NCI-H748 (cell line): ENCODE data around the gene LDLRAD4.

ENCODE experiments used
- DNase-seq: peaks from one replicate; lab custom pipeline; 2025; ENCODE audit not compliant: unreplicated experiment; lab: John Stamatoyannopoulos, UW

The LDLRAD4 gene

GRCh38 chr18:13399511-13399910 is 181.0 kb downstream of the LDLRAD4 start:
- DNase-seq: peak; percentile 21

- DNase-seq: no peak
Observed at GRCh38 chr18:13400636-13401315, 182.2 kb downstream of the LDLRAD4 start.

GRCh38 chr18:13401404-13401803 is 182.8 kb downstream of the LDLRAD4 start:
- DNase-seq: no peak

DNA sequence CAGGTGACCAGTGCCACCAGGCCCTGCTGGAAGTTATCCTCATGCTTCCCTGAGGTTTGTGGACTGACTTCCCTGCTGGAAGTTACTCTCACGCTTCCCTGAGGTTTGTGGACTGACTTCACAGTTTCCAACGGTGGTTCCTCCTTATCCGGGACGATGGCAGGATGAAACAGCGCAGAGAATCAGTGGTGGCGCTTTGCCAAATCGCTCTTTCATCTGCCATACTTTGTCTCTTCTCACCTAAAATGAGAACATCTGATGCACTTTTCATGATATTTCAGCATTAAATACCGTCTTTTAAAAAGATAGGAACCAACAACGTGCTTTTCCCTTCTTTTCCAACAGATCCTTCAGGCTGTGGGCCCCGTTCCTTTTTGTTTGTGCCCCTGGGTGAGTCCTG is 183.3 kb downstream of the LDLRAD4 start:
- no peak for DNase-seq

GRCh38 chr18:13403786-13404549 is 185.4 kb downstream of the LDLRAD4 start:
- no peak for DNase-seq

- DNase-seq: no peak
Observed at GRCh38 chr18:13405305-13406038, 186.9 kb downstream of the LDLRAD4 start.

- DNase-seq: no peak
Observed at GRCh38 chr18:13406049-13406615, 187.6 kb downstream of the LDLRAD4 start.

GRCh38 chr18:13406736-13407135 is 188.2 kb downstream of the LDLRAD4 start:
- DNase-seq: no peak

DNA sequence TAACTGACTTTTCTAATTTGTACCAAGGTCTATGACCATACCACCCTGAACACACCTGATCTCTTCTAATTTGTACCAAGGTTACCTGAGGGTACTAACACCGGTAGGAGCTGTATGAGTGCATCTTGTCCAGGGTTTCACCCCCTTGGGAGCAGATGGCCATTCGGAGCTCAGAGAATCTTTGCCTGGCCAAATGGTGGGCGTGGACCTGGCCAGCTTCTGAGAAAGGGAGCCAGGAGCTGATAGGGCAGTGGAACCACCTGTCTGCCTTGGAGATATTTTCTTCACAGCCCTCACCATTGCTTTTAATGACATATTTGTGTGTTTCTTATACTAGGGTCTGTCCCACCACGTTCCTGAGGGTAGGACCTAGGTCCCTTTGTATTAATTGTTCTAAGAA is 188.9 kb downstream of the LDLRAD4 start:
- DNase-seq: no peak

DNA sequence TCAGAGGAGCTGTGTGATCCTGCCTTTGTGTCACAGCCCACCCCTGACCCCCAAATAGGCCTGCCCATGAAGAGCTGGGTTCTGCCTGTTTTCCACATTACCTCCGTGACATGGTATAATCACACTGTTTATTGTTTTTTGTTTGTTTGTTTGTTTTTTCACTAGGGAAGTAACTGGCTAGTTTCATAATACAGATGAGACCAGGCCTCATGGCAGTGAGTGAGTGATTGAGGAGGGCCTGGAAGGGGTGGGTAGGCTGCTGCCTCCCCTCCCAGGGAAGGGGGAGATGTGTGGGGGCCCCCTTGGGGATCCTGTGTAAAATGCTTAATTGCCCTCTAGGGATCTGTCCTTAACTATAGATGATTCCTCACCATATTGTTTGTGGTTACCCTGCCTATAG is 190.5 kb downstream of the LDLRAD4 start:
- DNase-seq: no peak

DNA sequence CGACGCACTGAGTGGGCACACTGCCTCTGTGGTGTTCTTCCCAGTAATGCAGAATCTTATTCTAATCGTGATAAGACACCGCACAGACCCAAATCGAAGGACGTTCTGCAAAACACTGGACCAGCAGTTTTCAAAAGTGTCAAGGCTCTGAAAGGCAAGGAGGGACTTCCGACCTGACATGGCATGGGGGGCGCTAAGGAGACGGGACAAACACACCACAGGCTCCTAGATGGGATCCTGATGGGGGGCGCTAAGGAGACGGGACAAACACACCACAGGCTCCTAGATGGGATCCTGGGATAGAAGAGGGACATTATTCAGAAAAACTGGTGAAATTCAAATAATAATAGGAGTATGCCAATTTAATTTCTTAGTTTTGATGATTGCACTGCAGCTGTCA is 191.4 kb downstream of the LDLRAD4 start:
- DNase-seq: no peak

DNA sequence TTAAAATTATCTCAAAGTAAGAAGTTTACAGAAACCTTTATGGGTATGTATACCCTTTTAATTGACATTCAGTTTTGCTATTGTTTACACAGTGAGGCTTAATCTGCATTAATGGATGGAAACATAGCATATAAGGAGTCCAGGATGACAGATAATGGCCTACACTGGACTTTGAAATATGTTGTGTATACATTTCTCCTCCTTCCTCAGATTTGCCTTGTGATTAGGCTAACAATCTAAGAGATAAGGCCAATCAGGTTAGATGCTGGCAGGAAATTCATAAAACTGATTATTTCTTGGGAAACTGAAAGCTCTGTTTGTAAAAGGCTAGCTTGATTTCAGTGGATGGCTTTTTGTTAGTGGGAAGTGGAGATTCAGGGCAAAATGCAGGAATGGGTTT is 191.9 kb downstream of the LDLRAD4 start:
- no peak for DNase-seq

- DNase-seq: no peak
Observed at GRCh38 chr18:13412017-13412416, 193.5 kb downstream of the LDLRAD4 start.

DNA sequence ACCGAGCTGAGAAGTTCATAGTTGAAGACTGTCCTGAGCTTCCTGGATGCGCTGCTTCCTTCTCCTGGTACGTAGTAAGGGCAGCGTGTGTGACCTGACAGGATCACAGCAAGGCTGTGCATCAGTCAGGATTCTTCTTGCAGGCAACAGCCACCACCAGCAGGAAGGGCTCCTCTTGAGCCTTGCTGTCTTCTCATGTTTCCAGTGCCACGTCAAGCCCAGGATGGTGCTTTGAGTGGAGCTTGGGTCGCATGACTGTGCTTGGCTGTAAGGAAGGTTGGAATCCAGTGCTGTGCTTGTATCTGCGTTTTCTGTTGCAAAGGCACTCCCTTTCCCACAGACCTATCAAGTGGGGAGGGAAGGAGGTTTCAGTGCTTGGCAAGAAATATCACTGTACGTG is 194.3 kb downstream of the LDLRAD4 start:
- DNase-seq: no peak

DNA sequence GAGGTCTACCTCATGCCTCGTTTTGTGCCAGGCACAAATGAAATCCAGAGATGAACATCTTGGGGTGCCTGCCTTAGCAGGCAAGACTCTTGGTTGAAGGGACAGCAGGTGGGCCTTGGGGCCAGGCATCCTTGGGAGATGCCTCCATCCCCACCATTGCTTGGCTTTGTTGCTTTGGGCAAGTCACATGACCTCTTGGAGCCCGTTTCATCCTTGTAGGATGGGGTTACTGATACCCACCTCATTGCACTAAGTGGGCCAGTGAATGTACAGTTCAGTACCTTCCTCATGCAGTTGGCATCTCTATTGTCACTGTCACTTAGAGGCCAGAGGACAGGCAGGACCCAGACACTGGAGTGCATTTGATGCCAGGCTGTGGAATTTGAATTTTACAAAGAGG is 195.5 kb downstream of the LDLRAD4 start:
- DNase-seq: no peak

DNA sequence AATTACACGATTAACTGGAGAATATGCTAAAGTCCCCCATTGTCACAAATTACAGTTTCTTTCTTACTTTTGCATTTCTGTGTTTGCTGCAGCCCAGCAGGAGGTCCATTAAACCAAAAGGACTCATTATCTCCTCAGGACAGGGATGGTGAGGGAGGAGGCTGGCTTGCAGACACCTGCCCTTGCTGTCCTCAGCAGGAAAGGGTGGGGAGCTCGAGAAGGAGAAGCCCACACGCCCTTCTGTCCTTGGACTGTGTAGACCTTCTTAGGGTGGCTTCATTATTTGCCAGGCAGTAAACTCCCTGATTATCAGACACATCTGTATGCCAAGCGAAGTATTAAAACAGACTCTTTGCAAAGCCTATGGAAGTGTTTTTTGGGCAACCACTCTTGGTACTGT is 196.0 kb downstream of the LDLRAD4 start:
- DNase-seq: peak; percentile 88

- DNase-seq: no peak
Observed at GRCh38 chr18:13415736-13416135, 197.2 kb downstream of the LDLRAD4 start.

DNA sequence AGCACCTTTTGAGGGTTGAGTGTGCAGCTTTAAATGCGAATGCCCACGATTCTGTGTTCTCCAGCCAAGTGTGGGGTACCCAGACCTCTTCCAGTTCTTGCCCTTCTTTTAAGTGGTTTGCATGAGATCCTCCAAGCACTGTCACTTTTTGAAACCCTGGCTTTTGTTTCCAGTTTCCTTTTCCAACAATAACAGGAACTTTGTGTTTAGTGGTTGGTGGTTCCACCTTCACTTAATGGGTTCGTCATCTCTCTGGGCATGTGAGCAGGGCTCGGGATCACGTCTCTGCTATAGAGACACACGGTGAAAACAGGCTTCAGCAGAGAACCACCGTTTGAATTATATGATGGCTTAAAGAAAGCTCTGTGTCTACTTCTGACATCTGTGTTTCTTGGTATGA is 197.6 kb downstream of the LDLRAD4 start:
- no peak for DNase-seq

DNA sequence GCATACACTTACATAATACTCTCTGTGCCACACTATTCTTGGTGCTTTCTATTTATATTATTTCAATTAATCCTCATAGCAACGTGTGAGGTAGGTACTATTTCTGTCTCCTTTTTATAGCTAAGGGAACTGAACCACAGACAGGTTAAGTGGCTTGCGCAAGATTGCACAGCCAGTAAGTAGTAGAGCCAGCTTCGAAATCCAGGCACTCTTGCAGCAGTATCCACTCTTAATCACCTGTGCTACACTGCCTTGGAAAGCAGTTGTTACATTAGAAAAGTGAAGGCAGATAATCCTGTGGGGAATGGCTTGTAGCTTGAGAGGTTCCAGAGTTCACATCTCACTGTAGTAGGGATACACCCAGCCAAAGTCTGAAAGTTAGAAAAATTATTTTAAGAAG is 198.3 kb downstream of the LDLRAD4 start:
- DNase-seq: no peak

DNA sequence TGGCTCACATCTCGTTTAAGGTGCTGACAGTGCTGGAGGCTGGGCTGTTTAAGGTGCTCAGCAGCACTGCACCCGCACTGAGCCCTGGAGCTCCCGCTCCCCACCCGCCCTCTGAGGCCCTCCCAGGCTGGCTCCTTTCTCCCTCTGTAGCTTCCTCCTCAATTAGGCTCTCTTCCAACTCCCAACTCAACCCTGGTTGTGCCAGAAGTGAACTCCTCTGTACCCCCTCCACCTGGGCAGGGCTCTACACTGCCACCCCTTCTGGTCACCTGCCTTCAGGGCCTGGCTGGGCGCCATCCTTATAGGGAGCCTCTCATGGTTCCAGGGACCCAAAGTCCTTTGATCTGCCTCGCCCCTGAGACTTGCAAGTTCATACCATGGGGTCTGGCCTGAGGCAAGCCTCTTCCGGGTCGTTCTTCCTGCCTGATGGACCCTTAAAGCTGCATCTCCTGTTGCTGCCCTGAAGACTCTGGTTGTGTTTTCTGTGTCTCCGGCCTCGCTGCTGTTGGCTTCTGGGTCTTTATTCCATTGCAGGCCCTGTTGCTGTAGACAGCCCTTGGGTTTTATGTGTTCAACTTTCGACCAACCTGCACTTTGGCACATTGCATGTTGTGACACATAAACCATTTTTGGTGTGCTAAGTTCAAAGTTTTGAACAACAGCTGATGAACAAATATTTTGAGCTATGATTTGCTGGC is 199.6 kb downstream of the LDLRAD4 start:
- no peak for DNase-seq
